HG03097 (cell line): ENCODE results near the gene PIP4K2A.
"Not testable (repeated sequence)": the region's sequence is repeated elsewhere in the genome, so short reads cannot be mapped to it uniquely, and the experiment has no call there.

Source experiments
- ATAC-seq: cut with Tn5 transposase; IDR thresholded peaks from one replicate; pipeline ENCODE4 v1.9.1; 2021; ENCODE audit not compliant: unreplicated experiment, low FRiP score

Gene PIP4K2A

DNA sequence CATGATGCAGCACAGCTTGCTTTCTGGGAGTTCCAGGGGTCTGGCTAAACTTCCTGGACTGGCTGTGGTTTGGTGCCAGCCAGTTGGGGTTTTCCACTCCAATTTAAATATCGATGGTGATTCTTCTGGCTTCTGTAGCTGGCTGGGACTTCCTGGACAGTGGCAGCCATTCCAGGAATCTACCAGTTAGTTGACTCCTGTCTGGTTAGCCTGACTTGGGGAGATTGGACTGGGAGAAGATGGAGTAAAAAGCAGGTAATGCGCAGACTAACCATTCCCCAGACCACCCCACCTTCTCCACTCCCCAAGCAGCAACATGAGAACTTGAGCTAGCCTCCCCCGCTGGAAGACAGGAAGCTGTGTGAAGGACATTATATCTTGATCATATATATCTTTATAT lies 6.3 kb upstream of the PIP4K2A start:
- ATAC-seq: no peak

DNA sequence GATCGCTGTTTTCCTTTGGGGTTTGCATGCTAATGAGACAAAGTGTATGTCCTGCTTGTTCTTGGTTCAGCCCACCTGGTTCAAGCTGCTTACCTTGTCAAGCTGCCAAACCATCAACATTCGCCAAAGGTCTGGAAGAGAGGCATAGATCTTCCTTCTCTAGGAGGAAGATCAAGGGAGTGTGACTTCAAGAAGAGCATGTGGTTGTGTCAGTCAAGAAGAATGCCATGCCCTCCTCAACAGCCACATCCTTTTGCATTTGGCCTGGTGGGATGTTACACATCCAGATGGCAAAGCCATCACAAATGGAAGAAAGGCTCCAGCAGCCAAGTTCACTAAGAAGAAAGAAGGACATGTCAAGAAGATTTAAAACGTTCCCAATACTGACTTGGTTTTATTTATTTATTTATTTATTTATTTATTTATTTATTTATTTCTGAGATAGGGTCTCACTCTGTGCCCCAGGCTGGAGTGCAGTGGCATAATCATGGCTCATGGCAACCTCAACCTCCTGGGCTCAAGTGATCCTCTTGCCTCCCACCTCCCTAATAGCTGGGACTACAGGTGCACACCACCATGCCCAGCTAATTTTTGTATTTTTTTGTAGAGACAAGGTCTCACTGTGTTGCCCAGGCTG lies 5.1 kb upstream of the PIP4K2A start:
- no peak for ATAC-seq

GRCh38 chr10:22718659-22719058 lies 4.3 kb upstream of the PIP4K2A start:
- ATAC-seq: not testable (repeated sequence)

- no peak for ATAC-seq
These were observed 3.4 kb upstream of the PIP4K2A start for GRCh38 chr10:22717728-22718127.

GRCh38 chr10:22716943-22717342 lies 2.6 kb upstream of the PIP4K2A start:
- no peak for ATAC-seq

- ATAC-seq: no peak
These were observed 880 bp upstream of the PIP4K2A start for GRCh38 chr10:22715290-22715625.

- no peak for ATAC-seq
These were observed 412 bp downstream of the PIP4K2A start for GRCh38 chr10:22713853-22714478.

DNA sequence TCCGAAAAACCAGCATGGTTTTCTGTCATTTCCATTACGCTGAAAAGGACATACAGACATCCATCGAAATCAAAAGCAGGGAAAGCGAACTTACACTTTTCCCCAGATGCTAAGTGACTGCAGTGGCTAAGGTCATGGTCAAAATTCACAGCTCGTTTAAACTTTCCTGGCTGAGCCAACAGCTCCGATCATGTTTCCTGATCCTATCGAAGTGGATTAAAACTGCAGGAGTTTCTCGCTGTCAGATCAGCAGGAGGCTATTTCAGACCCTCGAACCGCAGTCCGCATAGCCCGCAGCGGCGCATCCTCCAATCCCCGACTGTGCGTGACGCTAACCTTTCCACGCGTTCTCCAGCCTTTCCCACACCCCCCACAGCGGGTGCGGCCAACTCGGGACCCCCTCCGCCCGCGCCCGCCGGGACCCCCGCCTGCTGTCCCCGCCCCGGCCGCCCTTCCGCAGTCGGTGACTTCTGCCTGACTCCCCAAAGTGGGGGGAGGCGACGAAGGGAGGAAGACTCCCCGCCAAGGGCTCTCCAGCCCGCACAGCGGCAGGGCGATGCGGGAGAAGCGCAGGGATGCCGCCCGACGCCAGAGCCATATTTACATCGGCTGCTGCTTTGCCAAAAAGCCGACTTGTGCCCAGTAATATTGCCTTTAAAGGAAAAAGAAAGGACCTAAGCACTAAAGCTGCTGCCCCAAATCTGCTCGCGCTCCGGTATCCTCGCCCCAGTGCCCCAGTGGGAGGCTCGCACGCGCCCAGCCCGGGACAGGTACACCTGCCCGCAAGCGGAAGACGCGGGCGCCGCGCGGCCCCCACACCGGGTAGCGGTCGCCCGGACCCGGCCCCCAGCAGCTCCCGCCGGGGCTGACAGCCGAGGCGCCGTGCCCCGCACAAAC lies 1.2 kb downstream of the PIP4K2A start:
- peak; percentile 13 for ATAC-seq

- no peak for ATAC-seq
These were observed 2.0 kb downstream of the PIP4K2A start for GRCh38 chr10:22712211-22712955.

- ATAC-seq: no peak
These were observed 3.0 kb downstream of the PIP4K2A start for GRCh38 chr10:22711373-22711772.

DNA sequence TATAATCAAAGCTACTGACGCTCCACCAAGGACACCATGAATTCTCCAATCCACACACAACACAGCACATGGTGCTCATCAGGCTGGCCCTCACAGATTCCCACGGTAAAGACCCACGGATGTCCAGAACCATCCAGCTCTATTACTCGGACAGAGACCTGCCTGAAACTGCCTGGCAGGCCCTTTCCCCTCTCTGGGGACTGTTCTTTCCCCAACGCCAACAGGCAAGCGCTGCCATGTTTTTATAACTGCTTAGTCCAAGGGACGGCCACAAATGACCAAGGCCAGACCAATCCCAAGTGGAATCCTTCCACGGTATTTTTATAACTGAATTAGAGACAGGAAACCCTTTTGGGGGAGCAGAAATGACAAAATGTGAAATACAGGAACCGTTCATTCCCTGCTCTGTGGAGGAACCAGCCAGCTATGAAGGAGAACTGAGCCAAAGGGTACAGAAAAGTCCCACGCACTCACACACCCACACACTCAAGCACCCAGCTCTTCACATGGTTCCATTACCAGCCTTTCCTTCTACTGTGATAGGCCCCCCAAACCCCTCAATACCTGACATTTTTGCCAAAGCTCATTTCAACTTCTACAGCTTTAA lies 4.1 kb downstream of the PIP4K2A start:
- ATAC-seq: no peak

DNA sequence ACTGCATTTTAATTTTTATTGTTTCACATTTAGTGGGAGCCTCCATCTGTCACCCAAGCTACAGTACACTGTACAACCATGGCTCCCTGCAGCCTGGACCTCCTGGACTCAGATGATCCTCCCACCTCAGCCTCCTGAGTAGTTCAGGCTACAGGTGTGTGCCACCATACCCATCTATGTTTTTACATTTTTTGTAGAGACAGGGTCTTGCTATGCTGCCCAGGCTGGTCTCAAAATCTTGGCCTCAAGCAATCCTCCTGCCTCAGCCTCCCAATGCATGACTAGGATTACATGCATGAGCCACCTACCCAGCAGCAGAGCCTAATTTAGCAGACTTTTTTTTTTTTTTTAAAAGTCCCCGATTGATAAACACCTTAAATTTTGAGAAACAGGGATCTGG lies 5.6 kb downstream of the PIP4K2A start:
- no peak for ATAC-seq

DNA sequence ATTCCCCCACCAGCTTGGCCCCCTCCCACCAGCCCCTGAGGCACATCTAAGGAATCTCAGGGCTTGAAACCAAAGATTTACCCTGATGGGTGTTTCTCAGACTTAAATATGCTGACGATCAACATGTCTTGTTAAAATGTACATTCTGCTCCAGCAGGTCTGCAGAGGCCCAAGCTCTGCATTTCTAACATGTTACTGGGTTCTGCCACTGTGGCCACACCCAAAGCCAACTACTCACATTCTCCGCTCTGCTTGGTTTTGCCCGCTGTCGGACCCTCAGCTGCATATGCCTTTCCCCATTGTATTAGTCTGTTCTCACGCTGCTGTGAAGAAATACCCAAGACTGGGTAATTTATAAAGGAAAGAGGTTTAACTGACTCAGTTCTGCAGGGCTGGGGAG lies 8.9 kb downstream of the PIP4K2A start:
- ATAC-seq: no peak

GRCh38 chr10:22704942-22705341 lies 9.4 kb downstream of the PIP4K2A start:
- ATAC-seq: peak; percentile 38

DNA sequence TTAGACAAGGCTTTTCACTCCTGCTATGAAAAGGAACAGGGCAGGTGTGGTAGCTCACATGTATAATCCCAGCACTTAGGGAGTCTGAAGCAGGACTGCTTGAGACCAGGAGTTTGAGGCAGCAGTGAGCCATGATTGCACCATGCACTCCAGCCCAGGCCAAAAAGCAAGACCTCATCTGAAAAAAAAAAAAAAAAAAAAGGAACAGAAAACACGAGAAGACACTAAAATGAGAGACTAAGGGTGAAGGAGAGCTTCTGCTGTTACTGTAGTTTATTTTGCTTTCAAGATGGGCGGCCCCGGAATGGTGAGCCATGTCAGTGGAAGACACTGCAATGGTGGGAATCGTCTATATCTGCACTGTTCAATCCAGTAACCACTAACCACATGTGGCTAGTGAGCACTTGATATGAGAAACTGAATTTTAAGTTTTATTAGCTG lies 9.9 kb downstream of the PIP4K2A start:
- no peak for ATAC-seq

- ATAC-seq: no peak
These were observed 12.0 kb downstream of the PIP4K2A start for GRCh38 chr10:22702348-22702747.

DNA sequence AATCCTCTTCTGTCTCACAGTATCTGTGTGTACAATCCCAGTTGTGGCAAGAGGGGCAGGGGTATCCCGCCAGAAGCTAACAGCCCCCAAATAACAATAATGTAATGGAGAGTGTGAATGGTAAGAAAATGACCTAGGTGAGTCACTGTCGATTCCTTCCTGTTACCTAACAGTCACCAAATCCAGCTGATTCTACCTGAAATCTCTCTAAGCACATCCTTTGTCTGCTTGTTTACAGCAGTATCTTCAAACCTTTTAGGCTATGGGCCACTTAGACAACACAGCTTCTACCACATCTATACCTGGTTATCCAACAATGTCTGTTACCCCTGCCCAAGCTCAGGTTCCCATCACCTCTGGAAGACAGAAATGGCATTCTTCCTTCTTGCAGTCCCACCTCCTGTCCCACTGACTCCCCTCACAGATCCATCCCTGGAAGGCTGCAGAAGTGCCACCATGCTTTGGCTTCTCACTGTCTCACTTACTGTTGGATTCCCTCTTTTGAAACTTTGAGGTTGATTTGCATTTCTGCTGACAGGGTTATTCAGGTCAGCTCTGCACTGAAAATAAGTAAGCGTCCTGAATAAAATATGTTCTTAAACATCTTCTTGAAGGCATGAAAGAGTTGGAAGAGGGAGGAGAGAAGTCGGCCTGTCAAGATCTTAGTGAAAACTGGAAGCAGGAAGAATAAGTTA lies 13.1 kb downstream of the PIP4K2A start:
- ATAC-seq: no peak

DNA sequence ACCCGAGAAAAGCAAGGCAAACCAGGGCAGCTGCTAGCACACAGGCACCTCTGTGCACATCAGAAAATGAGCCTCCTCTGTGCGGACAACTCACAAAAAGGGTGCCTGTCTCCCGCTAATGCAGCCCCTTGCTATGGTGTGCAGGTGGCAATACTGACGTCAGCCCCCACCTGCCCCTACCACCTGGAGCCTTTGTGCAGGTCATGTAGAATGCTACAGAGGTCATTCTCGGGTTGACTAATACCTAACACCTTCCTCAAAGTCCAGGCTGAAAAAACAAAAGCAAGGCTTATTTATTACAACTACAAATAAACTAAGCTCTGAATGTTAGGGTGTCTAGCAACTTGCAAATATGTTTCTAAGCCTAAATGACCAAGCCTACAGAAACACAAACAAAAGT lies 13.9 kb downstream of the PIP4K2A start:
- no peak for ATAC-seq

GRCh38 chr10:22699976-22700375 lies 14.4 kb downstream of the PIP4K2A start:
- no peak for ATAC-seq

GRCh38 chr10:22698941-22699440 lies 15.4 kb downstream of the PIP4K2A start:
- no peak for ATAC-seq
